ENCODE results near the gene DLG2.

The DLG2 gene

GRCh38 chr11:83927422-83927821, 1699.7 kb downstream of the DLG2 start:
- H3K4me1 ChIP-seq (ENCODE audit: control insufficient read depth, insufficient read depth, low read length): no peaks in the 10 kb centered on the region
- H3K36me3 ChIP-seq (ENCODE audit: control insufficient read depth, insufficient read depth, low read length): no peaks in the 10 kb centered on the region
- H3K4me3 ChIP-seq (ENCODE audit: insufficient read depth, low read depth, low read length): no peak overlapping the region
- WGBS, 2 experiments: 92 to 97% methylated on average over 1 of the region's 1 CpG
- no peaks in the 10 kb centered on the region for H3K27me3 ChIP-seq (ENCODE audit: control insufficient read depth, insufficient read depth, low read length, poor library complexity, severe bottlenecking)
- no peaks in the 10 kb centered on the region for H3K9me3 ChIP-seq (ENCODE audit: control insufficient read depth, low read length)
- no peak overlapping the region for H3K27ac ChIP-seq (ENCODE audit: insufficient read depth, low read depth, low read length, poor library complexity, severe bottlenecking)

DNA sequence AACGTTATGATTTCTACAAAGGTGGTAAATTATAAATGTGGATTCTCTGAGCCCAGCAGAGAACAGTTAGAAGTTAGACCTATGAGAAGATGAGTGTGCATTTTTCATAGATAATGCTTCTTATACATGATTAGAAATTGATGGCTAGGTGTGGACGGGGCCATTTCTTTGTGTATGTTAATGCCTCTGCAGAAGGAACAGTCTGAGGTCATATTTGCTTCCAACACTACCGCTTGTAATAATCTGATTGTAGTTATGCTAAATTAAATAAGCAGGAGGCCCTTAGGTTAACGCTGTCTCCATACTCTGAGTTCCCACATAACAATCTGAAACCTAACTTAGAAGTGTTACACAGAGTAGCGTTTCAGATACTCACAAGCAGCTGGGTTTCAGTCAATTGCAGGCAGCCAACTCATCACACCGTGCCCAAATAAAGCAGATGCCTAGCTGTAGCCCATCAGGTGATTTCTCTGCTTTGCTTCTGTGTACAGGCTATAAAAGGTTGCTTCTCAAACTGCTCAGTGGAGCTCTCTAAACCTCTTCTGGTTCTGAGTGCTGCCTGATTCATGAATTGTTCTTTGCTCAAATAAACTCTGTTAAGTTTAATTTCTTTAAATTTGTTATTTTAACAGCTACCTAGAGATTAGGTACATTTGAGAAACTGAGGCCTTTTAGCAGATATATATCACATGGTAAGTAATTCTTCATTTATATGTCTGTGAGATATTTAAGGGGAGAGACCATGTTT, 1702.2 kb downstream of the DLG2 start:
- H3K27ac ChIP-seq (ENCODE audit: insufficient read depth, low read depth, low read length, poor library complexity, severe bottlenecking): no peak overlapping the region
- H3K4me1 ChIP-seq (ENCODE audit: control insufficient read depth, insufficient read depth, low read length): no peaks in the 10 kb centered on the region
- H3K36me3 ChIP-seq (ENCODE audit: control insufficient read depth, insufficient read depth, low read length): no peaks in the 10 kb centered on the region
- WGBS, 2 experiments: 92 to 95% methylated on average over 6 of the region's 6 CpGs
- H3K27me3 ChIP-seq (ENCODE audit: control insufficient read depth, insufficient read depth, low read length, poor library complexity, severe bottlenecking): no peaks in the 10 kb centered on the region
- H3K9me3 ChIP-seq (ENCODE audit: control insufficient read depth, low read length): no peaks in the 10 kb centered on the region
- H3K4me3 ChIP-seq (ENCODE audit: insufficient read depth, low read depth, low read length): no peak overlapping the region

GRCh38 chr11:83923961-83924360, 1703.2 kb downstream of the DLG2 start:
- WGBS, 2 experiments: 90 to 93% methylated on average over 1 of the region's 1 CpG
- Histone ChIP-seq H3K27ac (ENCODE audit: insufficient read depth, low read depth, low read length, poor library complexity, severe bottlenecking) (no peak overlapping the region), H3K36me3 (ENCODE audit: control insufficient read depth, insufficient read depth, low read length) (no peaks in the 10 kb centered on the region), H3K4me3 (ENCODE audit: insufficient read depth, low read depth, low read length) (no peak overlapping the region), H3K9me3 (ENCODE audit: control insufficient read depth, low read length) (no peaks in the 10 kb centered on the region), H3K27me3 (ENCODE audit: control insufficient read depth, insufficient read depth, low read length, poor library complexity, severe bottlenecking) (no peaks in the 10 kb centered on the region), H3K4me1 (ENCODE audit: control insufficient read depth, insufficient read depth, low read length) (no peaks in the 10 kb centered on the region)

DNA sequence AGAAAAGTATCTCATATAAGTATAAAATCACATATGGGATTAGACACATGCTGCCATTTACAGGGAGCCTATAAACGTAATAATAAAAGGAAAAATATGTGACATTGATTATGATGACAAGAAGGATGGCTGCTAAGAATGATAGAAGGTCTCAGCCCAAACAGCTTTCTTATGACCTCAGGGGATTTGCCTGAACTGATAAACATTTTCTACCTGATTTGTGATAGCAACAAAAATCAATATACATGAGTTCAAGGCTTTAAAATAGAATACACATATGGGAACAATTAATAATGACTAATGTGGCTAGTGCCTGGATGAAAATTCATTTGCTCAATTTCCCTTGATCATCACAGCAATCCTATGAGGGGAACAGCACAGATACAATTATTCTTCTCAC, 1704.2 kb downstream of the DLG2 start:
- WGBS, 2 experiments: 88 to 100% methylated on average over 1 of the region's 1 CpG
- Histone ChIP-seq H3K36me3 (ENCODE audit: control insufficient read depth, insufficient read depth, low read length) (no peaks in the 10 kb centered on the region), H3K27me3 (ENCODE audit: control insufficient read depth, insufficient read depth, low read length, poor library complexity, severe bottlenecking) (no peaks in the 10 kb centered on the region), H3K27ac (ENCODE audit: insufficient read depth, low read depth, low read length, poor library complexity, severe bottlenecking) (no peak overlapping the region), H3K4me3 (ENCODE audit: insufficient read depth, low read depth, low read length) (no peak overlapping the region), H3K4me1 (ENCODE audit: control insufficient read depth, insufficient read depth, low read length) (no peaks in the 10 kb centered on the region), H3K9me3 (ENCODE audit: control insufficient read depth, low read length) (no peaks in the 10 kb centered on the region)

- H3K4me3 ChIP-seq (ENCODE audit: insufficient read depth, low read depth, low read length): no peak overlapping the region
- H3K36me3 ChIP-seq (ENCODE audit: control insufficient read depth, insufficient read depth, low read length): no peaks in the 10 kb centered on the region
- H3K9me3 ChIP-seq (ENCODE audit: control insufficient read depth, low read length): no peaks in the 10 kb centered on the region
- WGBS, 2 experiments: 78 to 84% methylated on average over 3 to 4 of the region's 4 CpGs
- no peak overlapping the region for H3K27ac ChIP-seq (ENCODE audit: insufficient read depth, low read depth, low read length, poor library complexity, severe bottlenecking)
- H3K4me1 ChIP-seq (ENCODE audit: control insufficient read depth, insufficient read depth, low read length): no peaks in the 10 kb centered on the region
- H3K27me3 ChIP-seq (ENCODE audit: control insufficient read depth, insufficient read depth, low read length, poor library complexity, severe bottlenecking): no peaks in the 10 kb centered on the region
These were observed 1704.8 kb downstream of the DLG2 start for GRCh38 chr11:83922318-83922717.

DNA sequence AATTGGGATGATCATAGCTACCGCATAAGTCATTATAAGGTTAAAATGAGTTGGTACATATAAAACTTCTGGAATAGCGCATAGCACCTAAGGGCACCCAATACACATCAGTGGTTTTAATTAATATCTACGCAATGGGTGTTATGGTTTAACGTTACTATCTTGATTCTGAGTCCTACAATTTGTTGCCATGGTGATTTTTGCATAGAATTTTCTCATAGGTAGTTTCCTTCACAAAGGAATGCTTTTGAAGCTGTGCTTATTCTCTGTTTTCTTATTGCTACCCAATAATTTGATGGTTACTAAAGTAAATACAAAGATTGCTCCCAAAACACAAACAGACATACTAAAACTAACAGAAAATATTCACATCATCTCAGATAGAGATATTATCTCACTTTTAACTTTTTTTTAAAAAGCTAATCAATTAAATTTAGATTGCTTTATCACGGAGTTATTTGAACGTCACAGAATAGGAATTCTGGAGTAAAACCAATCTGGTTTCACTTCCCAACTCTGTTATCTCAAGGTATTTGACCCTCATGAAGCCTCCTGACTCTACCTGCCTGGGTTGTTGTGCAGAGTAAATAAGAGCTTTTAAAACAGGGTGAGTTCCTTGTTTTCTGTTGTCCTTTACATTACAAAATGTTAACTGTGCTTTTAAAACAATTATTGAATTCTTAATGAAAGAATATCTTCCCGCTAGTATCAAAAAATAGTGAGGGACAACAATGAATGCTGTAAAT, 1705.5 kb downstream of the DLG2 start:
- no peaks in the 10 kb centered on the region for H3K36me3 ChIP-seq (ENCODE audit: control insufficient read depth, insufficient read depth, low read length)
- H3K4me1 ChIP-seq (ENCODE audit: control insufficient read depth, insufficient read depth, low read length): no peaks in the 10 kb centered on the region
- no peak overlapping the region for H3K4me3 ChIP-seq (ENCODE audit: insufficient read depth, low read depth, low read length)
- no peaks in the 10 kb centered on the region for H3K9me3 ChIP-seq (ENCODE audit: control insufficient read depth, low read length)
- no peaks in the 10 kb centered on the region for H3K27me3 ChIP-seq (ENCODE audit: control insufficient read depth, insufficient read depth, low read length, poor library complexity, severe bottlenecking)
- WGBS, 2 experiments: 94 to 95% methylated on average over 6 of the region's 7 CpGs
- no peak overlapping the region for H3K27ac ChIP-seq (ENCODE audit: insufficient read depth, low read depth, low read length, poor library complexity, severe bottlenecking)

DNA sequence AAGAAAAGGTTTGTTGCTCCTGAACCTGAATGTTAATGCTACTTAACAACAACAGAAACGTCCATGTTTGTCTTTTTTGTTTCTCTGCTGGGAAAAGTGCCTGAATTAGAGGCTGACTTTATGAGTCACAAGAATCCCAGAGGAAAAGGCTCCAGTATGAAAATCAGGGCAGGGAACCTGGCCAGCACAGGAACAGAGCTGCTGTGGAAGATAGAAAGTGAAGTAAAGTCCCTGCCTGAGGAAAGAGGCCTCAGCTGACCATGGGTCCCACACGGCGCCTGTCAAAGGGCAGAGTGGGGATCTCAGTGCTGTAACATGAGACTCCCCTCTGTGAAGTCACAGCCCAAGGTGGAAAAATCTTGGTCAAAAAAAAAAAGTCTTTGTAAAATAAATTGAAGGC, 1708.7 kb downstream of the DLG2 start:
- Histone ChIP-seq H3K27ac (ENCODE audit: insufficient read depth, low read depth, low read length, poor library complexity, severe bottlenecking) (no peak overlapping the region), H3K9me3 (ENCODE audit: control insufficient read depth, low read length) (no peaks in the 10 kb centered on the region), H3K4me1 (ENCODE audit: control insufficient read depth, insufficient read depth, low read length) (no peaks in the 10 kb centered on the region), H3K27me3 (ENCODE audit: control insufficient read depth, insufficient read depth, low read length, poor library complexity, severe bottlenecking) (no peaks in the 10 kb centered on the region), H3K36me3 (ENCODE audit: control insufficient read depth, insufficient read depth, low read length) (no peaks in the 10 kb centered on the region), H3K4me3 (ENCODE audit: insufficient read depth, low read depth, low read length) (no peak overlapping the region)
- WGBS, 2 experiments: 60 to 62% methylated on average over 3 of the region's 3 CpGs

DNA sequence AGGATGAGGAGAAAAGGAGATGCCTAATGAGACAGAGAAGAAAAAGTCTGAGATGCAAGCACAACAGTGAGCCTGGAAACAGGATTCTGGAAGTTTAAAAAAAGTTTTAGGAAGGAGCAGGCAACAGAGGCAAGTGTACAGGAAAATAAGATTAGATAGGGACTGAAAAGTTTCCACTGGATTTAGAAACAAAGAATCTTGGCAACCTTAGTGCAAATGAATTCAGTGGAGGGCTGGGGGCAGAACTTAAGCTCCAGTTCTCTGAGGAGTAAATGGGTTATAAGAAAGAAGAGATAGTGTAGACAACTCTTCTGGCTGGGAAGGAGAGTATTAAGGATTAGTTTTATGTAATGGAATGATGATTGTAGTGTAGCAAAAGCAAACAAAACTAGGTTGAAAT, 1712.1 kb downstream of the DLG2 start:
- no peak overlapping the region for H3K4me3 ChIP-seq (ENCODE audit: insufficient read depth, low read depth, low read length)
- H3K36me3 ChIP-seq (ENCODE audit: control insufficient read depth, insufficient read depth, low read length): no peaks in the 10 kb centered on the region
- no peak overlapping the region for H3K27ac ChIP-seq (ENCODE audit: insufficient read depth, low read depth, low read length, poor library complexity, severe bottlenecking)
- H3K4me1 ChIP-seq (ENCODE audit: control insufficient read depth, insufficient read depth, low read length): no peaks in the 10 kb centered on the region
- no peaks in the 10 kb centered on the region for H3K27me3 ChIP-seq (ENCODE audit: control insufficient read depth, insufficient read depth, low read length, poor library complexity, severe bottlenecking)
- no peaks in the 10 kb centered on the region for H3K9me3 ChIP-seq (ENCODE audit: control insufficient read depth, low read length)

DNA sequence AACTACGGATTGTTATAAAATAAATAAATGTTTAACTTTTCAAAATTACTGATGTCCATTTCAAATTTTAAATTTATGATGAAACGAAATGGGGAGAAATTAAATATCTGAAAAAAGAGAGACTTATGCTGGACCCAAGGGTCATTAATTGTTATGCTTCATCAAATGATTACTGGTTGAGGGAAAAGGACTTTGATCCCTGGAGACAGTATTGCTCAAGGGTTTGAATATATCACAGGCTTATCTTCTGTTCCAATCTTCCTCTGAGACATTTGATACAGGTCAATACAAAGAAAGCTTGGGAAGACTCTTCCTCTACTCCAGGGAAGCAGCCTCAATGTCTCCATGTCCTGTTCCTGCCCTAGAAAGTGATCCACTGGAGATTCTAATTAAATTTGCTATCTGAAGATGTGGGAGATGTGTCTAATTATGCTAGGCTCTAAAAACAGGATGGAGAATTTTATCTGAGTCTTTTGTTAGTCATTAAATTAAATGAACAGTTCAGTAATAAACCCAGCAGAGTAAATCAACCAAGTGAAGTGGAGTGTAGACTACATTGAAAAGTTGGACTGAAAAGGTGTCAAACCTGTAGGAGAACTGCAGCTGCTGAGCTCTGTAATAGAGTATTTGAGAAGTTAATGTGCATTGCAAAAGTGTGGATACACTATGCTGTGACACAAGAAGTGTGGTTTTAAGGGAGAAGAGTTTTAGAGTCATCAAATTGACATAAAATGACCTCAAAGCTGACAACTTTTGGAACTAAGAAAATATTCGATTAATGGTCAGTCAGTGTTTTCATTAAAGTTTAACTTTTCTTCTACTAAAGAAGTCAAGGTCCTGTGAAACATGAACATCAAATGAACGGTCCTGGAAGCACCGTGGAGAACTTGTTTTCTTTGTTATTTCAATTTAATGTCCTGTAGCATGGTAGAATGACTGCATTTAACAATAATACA, 1717.3 kb downstream of the DLG2 start:
- H3K4me3 ChIP-seq (ENCODE audit: insufficient read depth, low read depth, low read length): no peak overlapping the region
- H3K27me3 ChIP-seq (ENCODE audit: control insufficient read depth, insufficient read depth, low read length, poor library complexity, severe bottlenecking): no peaks in the 10 kb centered on the region
- H3K9me3 ChIP-seq (ENCODE audit: control insufficient read depth, low read length): no peaks in the 10 kb centered on the region
- no peaks in the 10 kb centered on the region for H3K4me1 ChIP-seq (ENCODE audit: control insufficient read depth, insufficient read depth, low read length)
- H3K36me3 ChIP-seq (ENCODE audit: control insufficient read depth, insufficient read depth, low read length): no peaks in the 10 kb centered on the region
- no peak overlapping the region for H3K27ac ChIP-seq (ENCODE audit: insufficient read depth, low read depth, low read length, poor library complexity, severe bottlenecking)
- WGBS, 2 experiments: 77 to 96% methylated on average over 3 to 5 of the region's 5 CpGs
